HG02763 (cell line): ENCODE measurements around the gene BEX2.
"Not testable (repeated sequence)": the region's sequence is repeated elsewhere in the genome, so short reads cannot be mapped to it uniquely, and the experiment has no call there.

Experiments used
- ATAC-seq: cut with Tn5 transposase; IDR thresholded peaks from one replicate; pipeline ENCODE4 v1.9.1; 2021; ENCODE audit warnings: mild to moderate bottlenecking, moderate library complexity; ENCODE audit not compliant: unreplicated experiment

The BEX2 gene

DNA sequence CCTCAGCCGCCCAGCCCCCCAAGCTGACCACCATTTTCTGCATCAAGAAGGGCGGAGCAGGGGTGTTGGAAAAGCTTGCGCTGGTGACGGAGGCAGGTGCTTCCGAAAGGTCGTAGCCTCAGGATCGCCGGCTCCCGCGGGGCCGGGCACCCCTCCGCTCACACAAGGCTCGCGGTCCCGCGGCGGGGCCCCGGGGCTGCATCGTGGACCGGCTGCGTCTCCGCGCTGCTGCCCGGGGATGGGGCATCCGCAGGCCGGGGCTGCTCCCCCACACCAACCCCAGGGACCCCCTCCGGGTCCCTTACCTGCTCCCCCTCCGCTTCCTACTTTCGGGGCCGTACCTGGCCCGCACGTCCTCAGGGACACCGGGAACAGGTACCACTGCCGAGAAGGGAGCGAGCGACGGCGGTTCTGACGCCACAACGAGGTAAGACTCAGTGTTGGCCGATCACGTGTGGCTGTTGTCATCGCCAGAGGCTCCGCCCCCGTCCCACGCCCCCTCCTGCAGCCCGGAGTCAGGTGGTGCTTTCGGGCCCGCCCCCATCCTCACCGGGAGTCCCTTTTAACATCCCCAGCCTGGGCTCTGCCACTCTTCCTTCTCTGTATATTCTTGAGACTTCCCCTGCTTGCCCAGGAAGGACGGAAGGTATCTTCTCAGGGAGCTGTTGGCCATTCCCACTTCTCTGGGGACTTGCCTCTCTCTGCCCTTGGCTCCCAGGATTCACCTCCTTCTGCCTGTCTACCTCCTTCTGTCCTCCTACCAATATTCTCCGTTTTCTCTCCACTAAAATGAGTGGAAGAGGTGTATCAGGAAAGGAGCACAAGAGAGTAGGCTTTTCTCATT lies at the start of gene BEX2:
Gene BEX2 (minus strand): TSS at position 436 of the 844 bp plus-strand sequence. CDS start 1,014 bp downstream, outside the sequence.
- ATAC-seq, result peak; percentile 94

DNA sequence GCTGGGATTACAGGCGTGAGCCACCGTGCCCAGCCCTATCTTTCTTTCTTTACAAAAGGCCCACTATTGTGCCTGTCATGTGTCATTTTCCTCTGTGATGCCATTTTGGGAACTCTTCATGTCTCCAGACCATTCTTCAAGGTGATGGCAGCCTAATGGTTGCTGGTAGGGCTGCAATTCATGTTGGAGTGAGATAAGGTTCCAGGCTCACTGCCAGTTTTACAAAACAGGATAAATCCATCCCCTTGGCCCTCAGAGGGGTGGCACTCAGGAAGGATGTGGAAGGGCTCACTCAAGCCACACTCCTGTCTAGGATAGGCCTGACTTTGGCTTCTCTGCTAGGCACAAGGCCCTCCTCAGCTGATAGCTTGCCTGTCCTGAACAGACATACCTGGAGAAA lies 49.3 kb upstream of the BEX2 start:
- no peak for ATAC-seq

DNA sequence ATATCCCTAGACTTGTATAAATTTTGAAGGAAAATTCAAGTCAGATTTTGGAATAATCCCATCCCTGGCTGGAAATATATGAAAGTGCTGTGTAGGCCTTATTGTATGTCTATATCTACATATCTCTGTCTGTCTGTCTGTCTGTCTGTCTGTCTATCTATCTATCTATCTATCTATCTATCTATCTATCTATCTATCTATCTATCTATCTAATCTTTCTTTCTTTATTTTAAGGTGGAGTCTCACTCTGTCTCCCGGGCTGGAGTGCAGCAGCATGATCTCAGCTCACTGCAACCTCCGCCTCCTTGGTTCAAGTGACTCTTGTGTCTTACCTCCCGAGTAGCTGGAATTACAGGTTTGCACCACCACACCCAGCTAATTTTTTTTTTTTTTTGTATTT lies 48.8 kb upstream of the BEX2 start:
- not testable (repeated sequence) for ATAC-seq

- ATAC-seq, result no peak
Observed at GRCh38 chrX:103357871-103358270, 47.1 kb upstream of the BEX2 start.

DNA sequence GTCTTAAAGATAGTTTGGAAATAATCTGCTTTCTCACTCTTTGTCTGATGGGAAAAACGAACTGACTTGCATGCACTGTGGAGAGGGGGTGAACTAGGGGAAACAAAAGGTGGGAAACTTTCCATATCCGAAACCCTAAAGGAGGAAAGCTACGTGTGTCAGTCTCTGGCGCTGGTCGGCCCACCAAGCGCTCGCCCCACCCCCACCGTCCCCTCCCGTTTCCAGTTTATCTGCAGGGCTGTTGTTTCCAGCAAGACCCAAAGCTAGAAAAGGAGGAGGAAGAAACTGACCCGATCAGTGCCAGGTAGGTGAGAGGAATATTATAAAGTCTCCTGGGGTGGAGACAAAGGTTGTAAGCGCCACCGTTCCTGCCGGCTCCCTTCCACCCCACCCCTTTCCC lies 46.1 kb upstream of the BEX2 start:
- ATAC-seq, result no peak

- no peak for ATAC-seq
Observed at GRCh38 chrX:103356130-103356798, 45.5 kb upstream of the BEX2 start, which contains the start of gene TCEAL9. Gene TCEAL9 (plus strand): TSS chrX:103356506. CDS start chrX:103357685, 1,179 bp downstream.

GRCh38 chrX:103347682-103348397 lies 37.0 kb upstream of the BEX2 start:
- no peak for ATAC-seq

DNA sequence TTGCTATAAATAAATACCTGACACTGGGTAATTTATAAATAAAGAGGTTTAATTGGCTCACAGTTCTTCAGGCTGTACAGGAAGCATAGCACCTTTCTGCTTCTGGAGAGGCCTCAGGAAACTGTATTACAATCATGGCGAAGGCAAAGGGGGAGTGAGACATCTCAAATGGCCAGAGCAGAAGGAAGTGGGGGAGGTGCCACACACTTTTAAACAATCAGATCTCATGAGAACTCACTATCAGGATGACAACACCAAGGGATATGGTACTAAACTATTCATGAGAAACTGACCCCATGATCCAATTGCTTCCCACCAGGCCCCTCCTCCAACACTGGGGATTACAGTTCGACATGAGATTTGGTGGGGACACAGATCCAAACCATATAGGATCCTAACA lies 33.8 kb upstream of the BEX2 start:
- ATAC-seq, result no peak

DNA sequence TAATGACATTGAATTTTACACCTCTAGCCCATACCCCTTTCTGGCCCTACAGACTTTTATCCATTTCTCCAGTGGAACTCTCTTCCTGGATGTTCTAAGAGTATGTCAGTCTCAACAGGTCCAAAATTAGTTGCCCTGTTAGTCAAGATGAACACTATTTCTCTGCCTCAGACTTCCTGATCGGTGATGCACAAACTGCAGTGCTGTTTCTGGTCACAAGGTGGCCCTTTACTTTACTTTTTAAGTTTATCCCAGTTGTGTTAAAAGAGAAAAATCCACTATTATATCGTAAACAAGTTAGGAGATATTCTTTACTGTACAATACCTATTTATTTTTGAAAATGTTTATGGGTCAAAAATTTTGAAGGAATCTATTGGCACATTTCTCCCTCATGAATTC lies 32.3 kb upstream of the BEX2 start:
- ATAC-seq, result no peak

GRCh38 chrX:103338663-103339062 lies 27.9 kb upstream of the BEX2 start:
- ATAC-seq, result no peak

- no peak for ATAC-seq
Observed at GRCh38 chrX:103330681-103331288, 20.0 kb upstream of the BEX2 start.

- ATAC-seq, result no peak
Observed at GRCh38 chrX:103329991-103330390, 19.2 kb upstream of the BEX2 start, which contains the start of gene TCEAL7. Gene TCEAL7 (plus strand): TSS chrX:103330239. CDS start chrX:103331404, 1,165 bp downstream.

DNA sequence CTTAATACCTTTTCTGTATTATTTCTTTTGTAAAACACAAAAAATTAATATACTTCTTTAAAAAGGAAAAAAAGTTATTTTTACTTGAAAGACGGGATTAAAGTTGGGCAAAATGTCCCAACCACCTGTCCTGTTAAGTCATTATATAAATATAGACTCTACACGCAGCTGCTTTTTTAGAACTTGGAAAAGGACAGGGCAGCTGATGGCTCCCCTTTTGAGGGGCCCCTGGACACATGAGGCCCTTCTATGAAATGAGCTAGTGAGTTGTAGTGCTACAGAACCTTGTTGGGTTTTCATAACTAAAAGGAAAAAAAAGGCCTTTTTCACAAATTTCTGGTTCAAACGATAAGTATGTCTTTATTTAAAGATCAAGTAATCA lies 600 bp upstream of the BEX2 start:
- no peak for ATAC-seq

GRCh38 chrX:103309860-103310554 lies 783 bp downstream of the BEX2 start:
- ATAC-seq, result no peak

DNA sequence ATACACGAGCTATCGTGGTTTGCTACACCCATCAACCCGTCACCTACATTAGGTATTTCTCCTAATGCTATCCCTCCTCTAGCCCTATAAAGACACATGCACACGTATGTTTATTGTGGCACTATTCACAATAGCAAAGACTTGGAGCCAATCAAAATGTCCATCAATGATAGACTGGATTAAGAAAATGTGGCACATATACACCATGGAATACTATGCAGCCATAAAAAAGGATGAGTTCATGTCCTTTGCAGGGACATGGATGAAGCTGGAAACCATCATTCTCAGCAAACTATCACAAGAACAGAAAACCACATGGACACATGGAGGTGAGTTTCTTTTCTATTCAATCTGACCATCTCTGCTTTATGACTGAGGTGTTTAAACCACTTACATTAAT lies 5.1 kb downstream of the BEX2 start:
- not testable (repeated sequence) for ATAC-seq

GRCh38 chrX:103304705-103305104 lies 6.1 kb downstream of the BEX2 start:
- ATAC-seq, result no peak

- ATAC-seq, result no peak
Observed at GRCh38 chrX:103293118-103293517, 17.7 kb downstream of the BEX2 start.

DNA sequence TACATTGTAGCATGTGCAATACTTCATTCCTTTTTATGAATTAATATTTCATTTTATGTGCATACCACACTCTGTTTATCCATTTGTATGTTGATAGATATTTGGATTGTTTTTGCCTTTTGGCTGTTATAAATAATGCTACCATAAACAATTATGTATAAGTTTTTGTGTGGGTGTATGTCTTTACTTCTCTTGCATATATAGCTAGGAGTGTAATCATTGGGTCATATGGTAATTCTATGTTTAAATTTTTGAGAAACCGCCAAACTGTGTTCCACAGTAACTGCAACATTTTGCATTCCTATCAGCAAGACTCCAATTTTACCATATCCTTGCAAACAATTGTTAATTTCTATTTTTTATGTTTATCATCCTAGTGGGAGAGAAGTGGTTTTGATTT lies 31.2 kb downstream of the BEX2 start:
- ATAC-seq, result no peak

DNA sequence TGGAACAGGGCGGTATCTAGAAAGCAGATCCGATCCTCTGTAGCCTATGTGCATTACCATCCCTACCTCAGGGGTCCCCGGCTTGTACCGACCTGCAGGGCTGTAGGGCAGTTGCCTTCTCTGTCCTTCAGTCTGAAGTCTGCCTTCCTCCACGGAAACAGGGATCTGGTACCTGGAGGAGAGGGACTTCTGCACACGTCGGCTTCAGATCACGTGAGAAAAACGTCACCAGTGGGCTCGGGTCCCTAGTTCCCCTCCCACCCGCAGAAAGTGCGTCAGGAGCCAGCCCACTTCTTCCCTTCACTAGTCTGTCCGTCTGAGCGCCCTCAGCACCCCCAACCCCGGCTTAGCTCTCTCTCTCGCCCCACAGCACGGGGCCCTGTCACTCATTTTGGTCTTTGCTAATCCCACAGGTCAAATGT lies 34.2 kb downstream of the BEX2 start, which contains the start of gene TCEAL5:
Gene TCEAL5 (minus strand): TSS at position 170 of the 422 bp plus-strand sequence. CDS start 2,187 bp downstream, outside the sequence.
- no peak for ATAC-seq

DNA sequence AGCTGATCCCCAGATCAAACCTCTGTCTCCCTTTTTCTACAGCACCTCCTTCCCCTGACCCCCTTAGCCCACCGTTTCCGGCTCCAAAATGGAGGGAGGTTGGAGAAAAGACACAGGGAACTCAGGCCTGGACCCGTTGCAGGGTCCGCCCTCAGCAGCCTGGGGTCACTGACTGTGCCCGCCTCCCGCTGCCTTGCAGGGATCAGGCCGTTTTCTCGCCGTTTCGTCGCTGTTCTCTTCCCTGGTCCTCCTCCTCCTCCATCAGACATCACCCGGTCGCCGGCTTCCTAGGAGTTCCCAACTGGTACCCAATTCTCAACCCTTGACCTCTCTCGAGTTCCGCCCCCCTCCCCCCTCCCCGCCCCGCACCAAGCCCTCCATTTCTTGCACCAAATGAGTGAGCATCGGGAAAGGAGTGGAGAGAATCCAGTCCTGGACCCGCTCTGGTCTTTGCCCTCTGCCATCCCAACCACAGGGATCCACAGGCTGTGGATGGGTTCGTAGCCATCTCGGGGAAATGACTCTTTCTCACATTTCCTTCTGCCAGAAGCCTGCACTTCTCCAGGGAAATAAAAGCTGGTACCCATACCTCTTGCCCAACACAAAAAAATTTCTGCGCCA lies 34.7 kb downstream of the BEX2 start:
- no peak for ATAC-seq
